ENCODE results near the gene ZIM2.

DNA sequence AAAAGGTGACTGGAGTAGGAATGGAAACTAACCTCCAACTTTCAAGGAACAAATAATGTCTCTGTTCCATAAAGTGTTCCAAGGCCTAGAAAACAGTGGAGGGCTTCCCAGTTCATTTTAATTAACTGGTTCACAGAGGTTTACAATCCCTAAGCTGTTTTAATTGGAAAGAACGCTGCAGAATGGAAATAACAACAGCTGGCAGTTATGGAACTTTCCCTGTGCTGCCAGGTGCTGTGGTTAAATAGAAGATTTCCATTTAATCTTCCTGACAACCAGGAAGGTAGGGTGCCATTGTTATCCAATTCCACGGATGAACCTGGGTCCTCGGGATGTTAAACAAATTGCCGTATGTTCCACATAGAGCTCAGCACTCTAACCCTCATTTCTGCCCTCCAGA is 22.2 kb upstream of the ZIM2 start:
- TF ChIP-seq, protein P1, sequence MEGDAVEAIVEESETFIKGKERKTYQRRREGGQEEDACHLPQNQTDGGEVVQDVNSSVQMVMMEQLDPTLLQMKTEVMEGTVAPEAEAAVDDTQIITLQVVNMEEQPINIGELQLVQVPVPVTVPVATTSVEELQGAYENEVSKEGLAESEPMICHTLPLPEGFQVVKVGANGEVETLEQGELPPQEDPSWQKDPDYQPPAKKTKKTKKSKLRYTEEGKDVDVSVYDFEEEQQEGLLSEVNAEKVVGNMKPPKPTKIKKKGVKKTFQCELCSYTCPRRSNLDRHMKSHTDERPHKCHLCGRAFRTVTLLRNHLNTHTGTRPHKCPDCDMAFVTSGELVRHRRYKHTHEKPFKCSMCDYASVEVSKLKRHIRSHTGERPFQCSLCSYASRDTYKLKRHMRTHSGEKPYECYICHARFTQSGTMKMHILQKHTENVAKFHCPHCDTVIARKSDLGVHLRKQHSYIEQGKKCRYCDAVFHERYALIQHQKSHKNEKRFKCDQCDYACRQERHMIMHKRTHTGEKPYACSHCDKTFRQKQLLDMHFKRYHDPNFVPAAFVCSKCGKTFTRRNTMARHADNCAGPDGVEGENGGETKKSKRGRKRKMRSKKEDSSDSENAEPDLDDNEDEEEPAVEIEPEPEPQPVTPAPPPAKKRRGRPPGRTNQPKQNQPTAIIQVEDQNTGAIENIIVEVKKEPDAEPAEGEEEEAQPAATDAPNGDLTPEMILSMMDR (IDR thresholded peaks at IDR 0.05), result no peak
- TF ChIP-seq POLR2A (IDR thresholded peaks at IDR 0.05), result no peak

Measured in vagina (tissue), 2 donors.